GM12892 (cell line): ENCODE measurements around the gene LMCD1.

Experiments
- DNase-seq: peaks from one replicate; pipeline ENCODE4 v3.0.0; 2011; ENCODE audit not compliant: insufficient read length
- FAIRE-seq: peaks from 2 replicates; lab custom pipeline; 2011; peaks lifted over from hg19 to GRCh38; lab: Jason Lieb, UNC
- POLR2A ChIP-seq: IDR thresholded peaks from 2 replicates; pipeline ENCODE4 v1.6.1; 2011; ENCODE audit warnings: low read depth, low read length, control low read depth
- POLR2AphosphoS5 ChIP-seq: IDR thresholded peaks from 2 replicates; pipeline ENCODE4 v1.6.1; 2011; ENCODE audit warnings: low read depth, low read length, control low read depth
- TAF1 ChIP-seq: IDR thresholded peaks from 2 replicates; pipeline ENCODE4 v1.6.1; 2011; ENCODE audit warnings: low read depth, mild to moderate bottlenecking, control low read depth, low read length, borderline replicate concordance

LMCD1 gene

DNA sequence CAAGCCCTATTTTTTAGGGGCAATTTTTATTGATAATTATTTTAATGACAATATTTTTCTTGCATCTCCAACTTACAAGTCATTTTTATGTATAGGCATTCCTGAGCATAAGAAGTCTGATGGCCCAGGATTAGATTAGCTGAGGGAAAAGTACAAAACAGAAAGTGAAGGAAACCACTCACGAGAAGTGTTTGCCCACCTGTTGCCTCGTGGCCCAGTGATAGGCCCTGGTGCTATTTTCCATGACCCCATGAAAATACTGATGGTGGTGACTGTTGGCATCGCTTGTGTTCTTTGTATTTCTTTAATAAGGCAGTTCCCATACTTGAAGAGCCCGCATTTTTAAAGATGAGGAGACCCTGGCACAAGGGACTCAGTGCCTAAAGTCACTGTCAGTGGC, 7.9 kb upstream of the LMCD1 start:
- DNase-seq (no peak), FAIRE-seq (no peak)
- no peak for TF ChIP-seq TAF1
- TF ChIP-seq POLR2AphosphoS5 = no peak
- TF ChIP-seq POLR2A = no peak

DNA sequence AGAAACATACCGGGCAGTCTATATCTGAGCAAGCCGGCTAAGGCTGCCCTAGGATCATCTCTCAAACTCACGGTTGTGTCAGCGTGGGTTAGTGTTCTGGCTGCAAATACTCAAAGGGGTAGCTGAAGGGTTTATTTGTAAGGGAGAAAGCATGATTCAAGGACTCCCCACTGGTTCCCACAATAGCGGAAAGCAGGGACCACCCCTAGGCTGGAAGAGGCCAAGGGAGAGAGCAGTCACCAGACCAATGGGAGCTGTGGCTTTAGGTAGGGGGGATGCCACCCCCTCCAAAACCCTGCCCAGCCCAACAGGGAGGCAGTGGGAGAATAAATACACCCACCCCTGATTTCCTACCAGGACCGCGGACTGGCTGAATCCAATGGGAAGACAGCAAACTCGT, 7.3 kb upstream of the LMCD1 start:
- no peak for FAIRE-seq
- TF ChIP-seq POLR2A (no peak), TAF1 (no peak), POLR2AphosphoS5 (no peak)
- DNase-seq = no peak

DNA sequence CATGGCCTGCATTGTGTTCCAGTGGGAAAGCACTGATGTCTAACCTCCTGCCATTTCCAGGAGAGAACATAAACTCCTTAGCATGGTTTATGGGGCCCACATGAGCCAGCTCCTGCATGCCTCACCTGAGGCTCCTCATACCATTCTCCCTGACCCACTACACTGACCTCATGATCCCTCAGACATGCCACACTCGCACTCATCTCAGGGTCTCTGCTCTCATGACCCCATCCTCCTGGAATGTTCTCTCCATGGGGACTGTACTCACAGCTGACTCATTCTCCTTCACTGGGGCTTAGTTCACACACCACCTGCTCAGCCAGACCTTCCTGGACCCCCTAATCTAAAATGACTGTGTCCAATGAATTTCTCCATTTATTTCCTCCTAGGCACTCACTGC, 4.0 kb upstream of the LMCD1 start:
- no peak for FAIRE-seq
- TF ChIP-seq TAF1 (no peak), POLR2AphosphoS5 (no peak), POLR2A (no peak)
- DNase-seq = no peak

DNA sequence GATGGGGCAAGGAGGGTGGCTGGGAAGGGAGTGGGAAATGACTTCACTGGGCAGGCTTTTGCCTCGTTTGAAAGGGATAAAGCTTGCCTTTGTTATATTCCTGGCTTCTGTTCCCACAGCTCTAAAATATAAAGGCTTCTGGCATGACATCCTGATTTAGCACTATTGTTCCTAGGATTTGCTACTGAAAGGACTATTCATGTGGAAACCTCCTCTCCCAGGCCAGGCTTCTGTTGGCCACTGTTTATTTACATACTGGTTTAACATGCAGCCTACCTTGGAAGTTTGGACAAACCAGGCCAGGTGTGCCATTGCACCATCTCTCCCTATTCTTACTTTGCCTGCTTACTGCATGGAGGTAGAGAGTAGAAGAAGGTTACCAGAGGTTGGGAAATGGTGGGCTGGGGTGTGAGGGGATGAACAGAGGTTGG, 2.4 kb upstream of the LMCD1 start:
- no peak for FAIRE-seq

DNA sequence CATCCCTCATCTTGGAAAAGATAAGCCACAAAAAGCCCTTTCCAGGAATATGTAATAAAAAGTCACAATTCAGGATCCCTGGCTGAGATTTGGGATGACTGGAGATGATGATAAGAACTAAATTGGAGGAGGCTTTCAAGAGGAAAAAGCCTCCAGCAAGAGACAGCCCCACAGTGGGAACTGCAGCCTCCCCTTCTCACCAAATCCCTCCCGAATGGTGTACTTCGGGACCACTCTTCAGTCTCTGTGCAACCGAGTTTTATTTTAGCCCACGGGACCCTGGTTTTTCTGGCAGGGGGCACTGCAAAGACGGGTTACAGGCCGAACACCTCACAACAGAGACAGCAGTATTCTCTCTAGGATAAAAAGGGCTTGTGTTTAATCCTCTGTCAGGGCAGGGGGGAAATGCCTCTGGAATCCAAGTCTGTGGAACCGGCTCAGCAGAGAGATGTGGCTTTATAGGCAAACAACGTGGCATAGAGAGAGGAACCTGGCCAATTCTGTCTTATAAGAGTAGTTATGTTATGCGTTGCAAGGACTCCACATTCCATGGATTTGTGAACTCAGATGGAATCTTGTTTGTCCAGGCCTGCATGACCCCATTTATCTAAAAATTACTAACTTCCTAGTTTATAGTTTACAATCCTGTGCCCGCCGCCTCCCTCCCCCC, 1.2 kb upstream of the LMCD1 start:
- FAIRE-seq (no peak), DNase-seq (no peak)
- TF ChIP-seq POLR2AphosphoS5 = no peak
- no peak for TF ChIP-seq POLR2A
- no peak for TF ChIP-seq TAF1

More for the DNA sequence above, 2.4 kb upstream of the LMCD1 start:
- TF ChIP-seq POLR2A (no peak), TAF1 (no peak), POLR2AphosphoS5 (no peak)
- no peak for DNase-seq

DNA sequence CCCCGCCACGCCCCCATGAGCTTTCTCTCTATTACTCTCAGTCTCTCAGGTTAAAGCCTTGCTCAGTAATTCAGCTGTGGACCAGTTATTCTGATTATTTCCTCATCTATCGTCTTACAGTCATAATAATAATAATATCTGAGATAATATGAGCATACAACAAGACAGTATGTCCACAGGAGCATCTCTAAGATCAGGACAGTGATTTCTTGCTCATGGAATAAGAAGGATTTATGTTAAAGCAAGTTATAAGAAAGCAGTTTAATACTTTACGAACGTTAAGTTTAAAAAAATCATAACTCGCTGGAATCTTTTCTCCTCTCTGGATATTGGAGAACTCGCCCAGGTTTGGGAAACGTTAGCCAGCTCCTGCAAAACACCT, 643 bp upstream of the LMCD1 start:
- DNase-seq = no peak
- FAIRE-seq = no peak
- TF ChIP-seq POLR2A (no peak), TAF1 (no peak), POLR2AphosphoS5 (no peak)

DNA sequence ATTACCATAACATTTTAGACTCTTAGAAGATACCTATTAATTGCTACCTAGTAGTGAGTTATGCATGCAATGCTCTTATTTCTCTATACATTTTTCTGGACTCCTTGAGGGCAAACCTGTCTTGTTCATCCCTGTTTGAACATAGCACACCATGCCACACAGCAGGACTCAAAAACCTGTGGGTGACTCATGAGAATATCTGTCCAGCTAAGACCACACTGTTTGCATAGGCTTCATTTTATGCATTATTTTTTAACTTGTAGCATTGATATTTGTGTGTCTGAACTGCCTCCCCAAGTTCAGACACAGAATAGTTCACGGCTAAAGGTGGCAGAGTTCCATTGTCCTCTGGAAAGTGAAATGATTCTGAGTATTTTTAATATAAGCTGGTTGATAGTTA, 1.8 kb downstream of the LMCD1 start:
- DNase-seq = no peak
- TF ChIP-seq TAF1 (no peak), POLR2AphosphoS5 (no peak)
- FAIRE-seq = no peak

DNA sequence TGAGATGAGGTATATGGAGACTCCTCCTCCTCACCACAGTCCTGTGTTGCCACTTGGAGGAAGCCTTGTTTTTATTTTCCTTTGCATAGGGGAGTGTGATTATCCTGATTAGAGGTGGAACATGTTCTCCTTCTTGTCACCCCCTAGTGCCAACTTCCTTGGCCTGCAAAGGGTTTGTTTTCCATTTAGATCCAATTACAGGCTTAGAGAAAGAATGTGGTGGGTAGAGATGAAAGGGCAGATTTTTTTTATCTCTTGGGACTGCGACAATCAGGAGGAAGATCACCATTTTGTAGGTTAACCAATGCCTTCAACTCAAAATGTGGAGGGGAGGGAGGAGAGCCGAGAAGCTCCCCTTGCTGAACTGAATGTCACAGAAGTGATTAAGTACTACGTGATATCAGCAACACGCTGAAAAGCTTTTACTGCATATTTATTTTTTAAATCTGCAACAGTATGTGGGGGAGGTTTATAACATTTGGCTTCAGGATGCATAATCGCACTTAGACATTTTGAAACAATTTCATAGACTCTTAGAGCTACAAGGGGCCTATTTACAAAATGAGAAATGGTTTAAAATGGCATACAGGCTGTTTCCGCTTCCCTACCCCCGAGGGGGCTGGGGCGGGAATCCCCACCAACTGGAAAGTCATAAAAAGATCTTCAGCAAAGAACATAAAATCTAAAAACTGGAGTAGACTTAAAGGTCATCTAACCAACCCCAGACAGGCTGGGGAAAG, 2.4 kb downstream of the LMCD1 start:
- TF ChIP-seq POLR2A (no peak), TAF1 (no peak), POLR2AphosphoS5 (no peak)
- FAIRE-seq (peak; percentile 53), DNase-seq (no peak)

DNA sequence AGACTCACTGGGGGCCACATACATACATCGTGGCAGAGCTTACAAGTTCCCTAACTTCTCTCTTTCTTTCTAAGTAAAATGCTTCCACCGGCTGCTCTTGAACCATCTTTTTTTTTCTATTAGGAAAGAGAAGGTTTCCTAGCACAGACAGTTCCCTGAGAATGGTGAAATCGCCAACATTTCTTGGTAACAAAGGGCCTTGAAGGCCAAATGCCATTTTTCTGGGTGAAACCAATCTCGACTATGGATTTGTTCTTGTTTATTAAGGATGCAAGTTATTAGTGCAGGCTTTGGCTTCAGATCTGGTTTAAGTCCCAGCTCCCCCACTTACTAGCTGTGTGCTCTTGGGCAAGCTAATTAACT, 3.0 kb downstream of the LMCD1 start:
- FAIRE-seq = no peak

DNA sequence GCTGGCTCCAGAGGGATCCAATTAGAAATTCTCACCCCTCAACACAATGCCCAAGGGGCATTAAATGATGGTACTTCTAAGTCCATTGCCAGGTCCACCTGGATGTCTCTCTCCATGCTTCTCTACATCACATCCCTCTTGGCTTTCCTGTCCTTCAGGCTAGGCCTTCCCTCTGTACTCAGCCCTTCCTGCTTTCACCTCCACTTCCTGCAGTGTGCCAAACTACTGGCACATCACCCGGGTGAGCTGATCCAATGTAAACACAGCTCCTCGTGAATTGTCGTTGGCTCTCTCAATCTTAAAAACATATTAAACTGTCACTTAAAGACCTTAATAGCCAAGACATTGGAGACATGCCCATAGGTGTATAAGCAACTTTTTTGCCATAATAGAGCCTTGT, 4.0 kb downstream of the LMCD1 start:
- no peak for TF ChIP-seq POLR2AphosphoS5

More for the DNA sequence above, 3.0 kb downstream of the LMCD1 start:
- DNase-seq = no peak
- 0 out of 2 replicates have a peak, but pooled peaks have one; percentile 18 for TF ChIP-seq TAF1
- TF ChIP-seq POLR2AphosphoS5 = no peak
- no peak for TF ChIP-seq POLR2A

DNA sequence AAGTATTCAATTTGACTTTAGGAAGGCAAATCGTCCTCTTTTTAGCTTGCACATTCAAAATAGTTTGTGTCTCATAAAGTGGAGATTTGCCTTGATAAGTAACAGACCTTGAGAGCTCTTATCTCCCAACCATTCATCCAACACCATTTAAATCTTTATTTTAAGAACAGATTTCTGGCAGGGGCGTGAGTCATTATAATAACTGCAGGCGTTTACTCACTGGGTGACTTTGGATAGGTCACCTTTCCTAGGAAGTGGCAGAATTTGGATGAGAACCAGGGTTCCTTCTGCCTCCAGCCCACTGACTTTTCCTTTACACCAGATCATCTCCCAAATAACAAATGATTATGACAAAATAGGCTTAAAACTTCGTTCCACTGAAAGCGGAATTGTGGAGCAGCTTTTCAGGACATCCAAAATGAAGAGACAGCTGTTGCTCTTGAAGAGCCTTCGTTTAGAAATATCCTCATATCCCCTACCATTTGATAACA, 5.0 kb downstream of the LMCD1 start:
- TF ChIP-seq POLR2AphosphoS5 (no peak), TAF1 (no peak), POLR2A (no peak)
- DNase-seq = no peak
- FAIRE-seq = no peak

More for the DNA sequence above, 4.0 kb downstream of the LMCD1 start:
- DNase-seq (no peak), FAIRE-seq (no peak)

DNA sequence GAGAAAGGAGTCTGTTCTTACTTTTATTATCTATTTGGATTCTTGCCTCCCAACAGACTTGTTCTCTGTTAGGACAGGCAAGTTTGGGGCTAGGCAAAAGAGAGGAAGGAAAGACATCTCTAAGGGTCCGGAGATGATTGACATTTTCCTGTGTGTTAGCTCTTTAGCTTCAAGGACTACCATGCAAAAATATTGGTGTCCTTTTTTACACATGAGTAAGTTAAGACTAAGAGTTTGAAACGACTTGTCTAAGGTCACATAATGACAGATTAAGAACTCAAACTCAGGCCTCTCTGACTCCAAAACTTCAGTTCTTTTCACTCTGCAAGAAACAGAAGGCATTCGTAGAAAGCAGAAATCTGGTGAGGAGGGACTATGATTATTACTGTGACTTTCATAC, 5.9 kb downstream of the LMCD1 start:
- TF ChIP-seq POLR2A = no peak
- TF ChIP-seq POLR2AphosphoS5 = no peak
- no peak for TF ChIP-seq TAF1
- FAIRE-seq = peak; percentile 70
- no peak for DNase-seq
